GM20431 (cell line): ENCODE data around the gene RAP1B.

Experiments
- in situ Hi-C: fragments of 300-500 bp; cut with MseI, MboI; formaldehyde crosslinking; loops from one replicate; pipeline ENCODE4 v1.15.0; 2020; ENCODE audit warnings: low sequenced_read_pairs; ENCODE audit not compliant: unreplicated experiment

RAP1B gene

GRCh38 chr12:68611094-68611805 lies 551 bp downstream of the RAP1B start:
- in situ Hi-C loops: no loop called here

DNA sequence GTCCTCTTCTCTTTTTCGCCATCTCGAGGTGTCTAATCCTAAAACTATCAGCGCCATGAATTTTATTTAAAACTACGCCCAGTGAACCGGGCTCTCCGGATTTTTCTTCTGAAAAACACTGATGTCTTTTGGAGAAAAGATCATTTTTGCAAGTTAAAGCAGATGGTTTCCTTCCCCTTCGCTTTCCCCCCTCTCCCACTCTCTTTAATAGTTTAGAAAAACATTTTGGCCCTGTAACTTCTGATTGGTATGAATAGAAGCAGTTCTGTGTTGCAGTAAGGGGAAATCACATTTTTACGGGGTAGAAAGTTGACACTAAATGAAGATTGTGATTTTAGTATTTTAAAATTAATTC lies 1.1 kb downstream of the RAP1B start:
- in situ Hi-C loops: no loop called here

DNA sequence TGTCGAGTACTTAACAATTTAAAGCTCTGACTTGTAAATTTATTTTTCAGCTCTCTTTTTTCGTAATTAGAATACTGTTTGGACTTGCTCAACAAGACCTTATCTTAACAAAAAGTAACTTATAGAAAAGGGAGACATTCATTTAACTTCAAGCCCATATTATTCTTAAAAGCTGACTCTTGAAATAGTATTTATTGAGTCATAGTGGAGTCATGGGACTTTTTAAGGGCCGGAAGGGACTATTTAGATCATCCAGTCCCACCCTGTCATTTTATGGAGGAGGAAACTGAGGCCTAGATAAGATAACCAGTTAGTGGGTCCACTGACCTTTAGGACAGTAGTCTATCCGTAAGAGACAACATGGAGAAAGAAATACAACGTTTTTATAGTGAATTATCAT lies 1.5 kb downstream of the RAP1B start:
- in situ Hi-C loops: no loop called here

- in situ Hi-C loops: no loop called here
Measured at GRCh38 chr12:68612697-68613096, 2.0 kb downstream of the RAP1B start.

GRCh38 chr12:68613209-68613904 lies 2.7 kb downstream of the RAP1B start:
- in situ Hi-C loops: no loop called here

DNA sequence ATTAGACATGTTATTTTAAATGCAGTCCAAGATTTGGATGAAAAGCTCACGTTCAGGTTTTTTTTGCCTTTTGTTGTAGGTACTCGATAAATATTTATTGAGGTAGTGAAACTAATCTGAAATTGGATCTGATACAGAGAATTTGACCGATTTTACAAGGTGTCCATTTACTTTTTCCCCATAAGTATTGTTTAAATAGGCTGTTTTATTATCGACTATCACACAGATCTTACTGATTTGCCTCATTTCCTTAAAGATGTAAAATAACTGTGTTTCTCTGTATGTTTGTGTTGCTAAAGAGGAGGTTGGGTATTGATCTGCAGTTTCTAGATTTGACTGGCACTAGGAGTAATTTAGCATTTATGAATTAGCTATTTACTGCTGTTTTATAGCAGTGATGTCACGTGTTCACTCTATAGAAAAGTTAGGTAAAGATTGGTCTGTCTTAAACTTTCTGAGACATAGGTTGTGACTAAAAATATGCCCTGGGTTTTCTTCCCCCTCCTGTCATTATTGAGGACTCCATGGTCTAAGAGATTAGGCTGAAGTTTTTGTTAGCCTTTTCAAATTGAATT lies 3.5 kb downstream of the RAP1B start:
- in situ Hi-C loops: no loop called here

GRCh38 chr12:68614769-68615168 lies 4.1 kb downstream of the RAP1B start:
- in situ Hi-C loops: no loop called here

GRCh38 chr12:68617160-68617926 lies 6.6 kb downstream of the RAP1B start:
- in situ Hi-C loops: no loop called here

- in situ Hi-C loops: no loop called here
Measured at GRCh38 chr12:68619541-68619940, 8.8 kb downstream of the RAP1B start.

DNA sequence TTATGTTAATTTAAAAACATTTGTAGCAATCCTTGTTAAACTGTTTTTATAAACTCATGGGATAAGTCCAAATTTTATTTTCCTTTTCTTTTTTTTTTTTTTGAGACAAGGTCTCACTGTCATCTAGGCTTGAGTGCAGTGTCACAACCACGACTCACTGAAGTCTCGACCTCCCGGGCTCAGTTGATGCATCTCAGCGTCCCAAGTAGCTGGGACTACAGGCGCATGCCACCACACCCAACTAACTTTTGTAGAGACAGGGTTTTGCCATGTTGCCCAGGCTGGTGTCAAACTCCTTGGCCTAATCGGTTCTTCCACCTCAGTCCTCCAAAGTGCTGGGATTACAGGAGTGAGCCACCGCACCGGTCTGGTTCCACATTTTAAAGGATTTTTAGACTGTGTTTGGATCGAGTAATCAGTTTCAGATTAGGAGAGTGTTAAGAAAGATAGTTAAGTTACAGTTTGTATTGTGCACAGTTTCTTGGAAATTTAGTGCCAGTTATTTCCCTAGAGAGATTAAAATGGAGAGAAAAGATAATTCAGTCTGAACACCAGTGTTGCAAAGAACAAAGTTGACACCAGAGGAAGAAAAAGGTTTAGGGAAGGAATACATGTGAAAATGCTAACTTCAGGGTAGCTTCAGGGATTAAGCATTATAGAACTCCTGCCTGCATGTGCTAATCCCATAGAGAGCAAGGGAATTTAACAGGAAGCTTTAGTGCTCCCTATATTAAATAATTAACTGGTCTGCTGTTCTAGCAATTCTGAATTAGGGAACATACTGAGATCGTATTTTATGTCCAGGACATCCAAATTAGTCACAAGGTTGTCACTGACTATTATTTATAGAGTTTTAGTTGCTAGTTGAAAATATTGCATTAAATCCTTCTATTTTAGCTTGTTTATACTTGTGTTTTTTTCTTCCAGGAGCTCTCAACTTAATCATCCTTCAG lies 10.1 kb downstream of the RAP1B start:
- in situ Hi-C loops: no loop called here

DNA sequence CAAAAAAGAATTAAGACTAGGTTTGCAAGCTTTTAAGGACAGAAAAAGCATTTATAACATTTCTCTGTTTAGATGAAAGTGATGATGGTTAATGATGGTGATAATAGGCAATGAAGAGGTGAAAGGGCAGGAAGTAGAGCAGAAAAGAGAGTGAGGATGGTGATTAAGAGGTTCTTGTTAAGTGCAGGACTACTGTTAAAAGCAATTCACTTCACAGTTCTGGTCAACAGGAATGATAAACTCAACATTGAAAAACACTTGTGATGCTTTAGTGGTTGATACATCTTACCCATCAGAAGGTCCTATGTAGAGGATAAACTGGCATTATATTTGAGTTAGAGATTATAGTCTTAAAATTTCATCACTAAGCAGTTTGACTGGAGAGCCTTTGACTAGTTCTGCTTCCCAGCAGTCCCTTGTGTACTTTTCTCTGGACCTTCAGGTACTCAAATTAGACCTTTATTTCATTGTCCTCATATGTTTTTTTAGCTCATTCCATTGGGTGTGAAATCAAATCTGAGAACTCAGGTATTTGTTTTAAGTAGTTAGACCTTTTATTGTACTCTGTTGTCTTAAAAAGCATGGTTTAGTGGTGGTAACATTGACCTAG lies 10.9 kb downstream of the RAP1B start:
- in situ Hi-C loops: no loop called here

DNA sequence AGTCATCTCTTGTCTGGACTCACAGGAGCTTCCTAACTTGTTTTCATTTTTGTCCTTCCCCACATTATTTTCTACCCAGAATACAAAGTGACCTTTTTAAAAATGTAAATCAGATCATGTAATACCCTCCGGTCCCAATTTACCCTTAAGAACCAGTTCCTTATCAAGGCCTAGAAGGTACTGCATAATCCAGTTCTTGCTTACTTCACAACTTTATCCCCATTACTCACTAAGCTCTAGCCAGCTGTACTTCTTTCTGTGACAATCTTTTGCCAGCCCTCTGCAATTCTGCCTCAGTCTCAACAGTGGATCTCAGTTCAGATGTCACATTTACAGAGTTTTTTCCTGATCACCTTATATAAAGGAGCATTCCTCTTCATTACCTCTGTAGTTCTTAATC lies 11.6 kb downstream of the RAP1B start:
- in situ Hi-C loops: no loop called here

- in situ Hi-C loops: no loop called here
Measured at GRCh38 chr12:68623059-68623458, 12.4 kb downstream of the RAP1B start.

GRCh38 chr12:68623984-68624383 lies 13.3 kb downstream of the RAP1B start:
- in situ Hi-C loops: no loop called here

DNA sequence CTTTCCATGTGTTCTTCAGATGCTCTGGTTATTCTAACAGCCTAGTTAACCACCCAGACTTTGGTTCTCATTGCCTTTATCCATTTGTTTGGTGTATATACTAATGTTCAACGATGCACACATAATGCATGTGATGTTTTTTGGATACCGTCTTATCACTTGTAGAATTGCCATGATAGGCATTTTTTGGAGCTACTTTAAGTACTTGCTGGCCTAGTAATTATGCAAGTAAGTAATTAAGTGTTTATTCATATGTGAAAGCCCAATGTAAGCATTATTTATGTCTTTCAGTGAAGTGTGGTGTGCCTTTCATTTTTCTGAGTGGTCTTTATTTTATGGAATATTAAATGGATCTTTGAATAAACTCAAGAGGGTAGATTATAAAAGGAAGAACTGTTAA lies 14.2 kb downstream of the RAP1B start:
- in situ Hi-C loops: no loop called here

GRCh38 chr12:68627673-68628319 lies 17.1 kb downstream of the RAP1B start:
- in situ Hi-C loops: no loop called here

DNA sequence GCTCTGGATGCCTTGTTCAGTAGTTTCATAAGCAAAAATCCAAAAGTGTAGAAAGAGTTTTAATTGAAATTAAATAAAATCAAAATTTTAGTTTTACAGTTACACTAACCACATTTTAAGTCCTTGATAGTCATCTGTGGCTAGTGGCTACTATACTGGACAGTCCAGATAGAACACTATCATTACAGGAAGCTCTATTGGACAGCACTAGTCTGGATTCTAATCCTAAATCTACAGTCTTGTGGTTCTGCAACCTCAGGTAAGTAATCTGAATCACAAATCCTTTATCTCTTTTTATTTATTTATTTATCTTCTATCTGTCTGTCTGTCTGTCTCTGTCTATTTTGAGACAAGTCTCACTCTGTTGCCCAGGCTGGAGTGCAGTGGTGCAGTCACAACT lies 18.0 kb downstream of the RAP1B start:
- in situ Hi-C loops: no loop called here

GRCh38 chr12:68630050-68630449 lies 19.4 kb downstream of the RAP1B start:
- in situ Hi-C loops: no loop called here

- in situ Hi-C loops: no loop called here
Measured at GRCh38 chr12:68630598-68630997, 19.9 kb downstream of the RAP1B start.
